VCaP (cell line): ENCODE measurements around the gene TMEM217.
A peak's percentile ranks its signal among the peaks of the same experiment; 100 is the strongest.

Experiments
- H3K27ac ChIP-seq: fragments of 450-650 bp; 2 replicates; pipeline ENCODE4 v1.5.1; 2017
- TF ChIP-seq, protein P1 (sequence below): fragments of 450-650 bp; conservative IDR thresholded peaks from 2 replicates; pipeline ENCODE4 v1.5.1; 2017; ENCODE audit warnings: mild to moderate bottlenecking, moderate library complexity

The TMEM217 gene

GRCh38 chr6:37257634-37258404 lies at the start of gene TMEM217, which contains the start of gene TBC1D22B:
TMEM217 (minus strand) TSS chr6:37258144; CDS start chr6:37219030, 39,114 bp downstream.
TBC1D22B (plus strand) TSS chr6:37257772; CDS start chr6:37257918, 146 bp downstream.
- TF ChIP-seq, protein P1, sequence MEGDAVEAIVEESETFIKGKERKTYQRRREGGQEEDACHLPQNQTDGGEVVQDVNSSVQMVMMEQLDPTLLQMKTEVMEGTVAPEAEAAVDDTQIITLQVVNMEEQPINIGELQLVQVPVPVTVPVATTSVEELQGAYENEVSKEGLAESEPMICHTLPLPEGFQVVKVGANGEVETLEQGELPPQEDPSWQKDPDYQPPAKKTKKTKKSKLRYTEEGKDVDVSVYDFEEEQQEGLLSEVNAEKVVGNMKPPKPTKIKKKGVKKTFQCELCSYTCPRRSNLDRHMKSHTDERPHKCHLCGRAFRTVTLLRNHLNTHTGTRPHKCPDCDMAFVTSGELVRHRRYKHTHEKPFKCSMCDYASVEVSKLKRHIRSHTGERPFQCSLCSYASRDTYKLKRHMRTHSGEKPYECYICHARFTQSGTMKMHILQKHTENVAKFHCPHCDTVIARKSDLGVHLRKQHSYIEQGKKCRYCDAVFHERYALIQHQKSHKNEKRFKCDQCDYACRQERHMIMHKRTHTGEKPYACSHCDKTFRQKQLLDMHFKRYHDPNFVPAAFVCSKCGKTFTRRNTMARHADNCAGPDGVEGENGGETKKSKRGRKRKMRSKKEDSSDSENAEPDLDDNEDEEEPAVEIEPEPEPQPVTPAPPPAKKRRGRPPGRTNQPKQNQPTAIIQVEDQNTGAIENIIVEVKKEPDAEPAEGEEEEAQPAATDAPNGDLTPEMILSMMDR, result no peak
- H3K27ac ChIP-seq, result peak within 1 kb of the TSS; percentile 81

GRCh38 chr6:37307484-37307883 lies 49.5 kb upstream of the TMEM217 start:
- peak overlapping the region; percentile 72 for H3K27ac ChIP-seq

DNA sequence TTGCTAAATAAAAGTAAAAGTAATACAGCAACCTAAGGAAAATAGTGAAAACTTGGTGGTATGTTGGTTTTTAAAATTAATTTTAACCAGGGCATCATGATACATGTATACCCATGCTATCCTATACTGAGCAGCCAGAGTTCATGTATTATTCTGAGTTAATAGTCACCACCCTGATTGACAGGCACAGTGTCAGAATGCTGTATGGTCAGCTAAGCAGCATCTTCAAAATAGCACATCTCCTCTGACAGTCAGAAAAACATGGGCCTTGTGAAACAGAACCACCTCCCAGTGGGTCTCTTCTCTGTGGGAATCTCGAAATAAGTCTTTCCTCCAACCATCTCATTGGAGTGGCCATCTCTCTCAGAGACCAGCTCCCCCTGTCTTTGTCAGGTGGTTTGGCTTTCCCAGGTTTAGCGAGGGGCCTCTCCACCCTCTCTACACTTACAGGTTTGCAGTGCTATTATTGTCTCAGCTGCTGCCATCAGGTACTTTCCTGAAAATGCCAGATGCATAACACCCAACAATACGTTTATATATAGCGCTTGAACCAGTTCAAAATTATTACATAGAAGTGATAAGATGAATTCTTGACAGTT lies 48.8 kb upstream of the TMEM217 start:
- TF ChIP-seq, protein P1, result no peak
- peak overlapping the region; percentile 72 for H3K27ac ChIP-seq

- H3K27ac ChIP-seq, result no peak overlapping the region; the same call in 1 of the 2 replicates
- TF ChIP-seq, protein P1, result no peak
These were observed 48.0 kb upstream of the TMEM217 start for GRCh38 chr6:37305841-37306425.

- no peak overlapping the region for H3K27ac ChIP-seq
- TF ChIP-seq, protein P1, result no peak
These were observed 46.8 kb upstream of the TMEM217 start for GRCh38 chr6:37304766-37305165.

DNA sequence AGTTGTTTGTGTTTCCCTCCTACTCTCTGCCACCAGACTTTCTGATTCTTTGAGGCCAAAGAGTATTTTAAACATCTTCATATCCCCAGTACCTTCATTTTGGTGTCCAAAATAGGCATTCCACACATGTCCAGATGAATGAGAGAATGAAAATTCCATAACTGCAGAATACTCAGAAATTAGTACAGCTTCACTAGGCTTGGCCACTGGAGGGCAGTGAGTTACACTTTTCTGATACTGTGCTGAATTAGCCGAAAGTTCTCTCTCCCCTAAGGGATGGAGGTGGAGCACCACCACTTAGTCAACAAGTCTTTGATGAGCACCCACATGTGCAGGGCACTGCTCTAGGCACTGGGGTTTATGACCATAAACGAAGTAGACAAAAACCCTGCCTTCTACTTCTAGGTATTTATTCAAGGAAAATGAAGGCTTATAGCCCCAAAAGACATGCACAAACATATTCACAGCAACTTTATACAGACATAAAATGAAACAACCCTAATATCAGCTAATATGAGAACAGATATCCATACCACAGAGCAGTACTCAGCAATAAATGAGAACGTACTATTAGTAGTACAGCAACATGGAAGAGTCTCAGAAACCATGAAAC lies 46.1 kb upstream of the TMEM217 start:
- H3K27ac ChIP-seq, result no peak overlapping the region

DNA sequence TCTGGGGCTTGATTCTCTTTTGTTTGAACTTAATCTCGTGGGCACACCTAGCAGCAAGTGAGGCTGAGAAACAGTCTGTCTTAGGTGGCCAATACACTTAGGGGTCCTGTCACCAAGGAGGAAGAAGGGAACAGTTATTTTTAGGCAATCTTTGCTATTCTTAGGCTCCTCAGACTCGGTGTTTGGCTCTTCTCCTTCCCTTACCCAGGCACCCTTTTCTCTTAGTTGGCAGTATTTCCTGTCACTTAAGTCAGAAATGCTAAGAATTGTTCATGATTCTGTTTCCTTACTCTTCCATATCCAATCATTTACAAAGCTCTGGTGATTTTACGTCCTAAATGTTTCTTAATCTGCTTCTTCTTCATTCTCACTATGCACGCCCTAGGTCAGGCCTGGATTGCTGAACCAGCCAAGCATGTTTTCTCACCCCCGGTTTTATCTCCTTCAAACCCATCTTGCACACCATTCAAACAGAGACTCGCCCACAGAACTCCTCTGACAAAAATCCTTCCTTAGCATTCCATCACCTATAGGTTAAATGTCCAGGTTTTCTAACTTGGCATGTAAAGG lies 45.2 kb upstream of the TMEM217 start:
- no peak overlapping the region for H3K27ac ChIP-seq
- TF ChIP-seq, protein P1, result no peak

More for the DNA sequence above, 46.1 kb upstream of the TMEM217 start:
- TF ChIP-seq, protein P1, result peak; percentile 82
